OCI-LY1 (cell line): ENCODE results near the gene MCEMP1.

Source experiments
- H2AFZ ChIP-seq: fragments of 200-600 bp; sonication (generic), shearing (Covaris generic); 2 replicates; pipeline ENCODE4 v1.6.0; 2014; ENCODE audit warnings: antibody characterized with exemption, mild to moderate bottlenecking, low read length
- H3F3A ChIP-seq: fragments of 200-600 bp; sonication (generic), shearing (Covaris generic); 2 replicates; pipeline ENCODE4 v1.6.0; 2014; ENCODE audit warnings: mild to moderate bottlenecking, antibody characterized with exemption, low read length, moderate library complexity; ENCODE audit not compliant: insufficient read depth
- H3K27ac ChIP-seq: fragments of 200-600 bp; sonication (generic); 2 replicates; pipeline ENCODE4 v1.5.1; 2014; ENCODE audit warnings: low read length, mixed run types, mild to moderate bottlenecking, low read depth; ENCODE audit not compliant: poor library complexity, severe bottlenecking
- H3K27me3 ChIP-seq: fragments of 200-600 bp; sonication (generic); 2 replicates; pipeline ENCODE4 v1.6.0; 2014; ENCODE audit warnings: antibody characterized with exemption, mild to moderate bottlenecking, low read length, moderate library complexity; ENCODE audit not compliant: insufficient read depth
- H3K36me3 ChIP-seq: fragments of 200-600 bp; sonication (generic); 2 replicates; pipeline ENCODE4 v1.6.1; 2014; ENCODE audit warnings: mild to moderate bottlenecking, antibody characterized with exemption, low read length, moderate library complexity, mixed read lengths; ENCODE audit not compliant: insufficient read depth
- H3K4me1 ChIP-seq: fragments of 200-600 bp; sonication (generic); 2 replicates; pipeline ENCODE4 v1.5.1; 2014; ENCODE audit warnings: mild to moderate bottlenecking, low read length, moderate library complexity; ENCODE audit not compliant: insufficient read depth, severe bottlenecking
- H3K4me2 ChIP-seq: fragments of 200-600 bp; sonication (generic), shearing (Covaris generic); 2 replicates; pipeline ENCODE4 v1.6.1; 2014; ENCODE audit warnings: low read length
- H3K4me3 ChIP-seq: fragments of 200-600 bp; sonication (generic); 2 replicates; pipeline ENCODE4 v1.5.1; 2014; ENCODE audit warnings: low read length, low read depth, mild to moderate bottlenecking, mixed read lengths; ENCODE audit not compliant: poor library complexity, severe bottlenecking
- H3K79me2 ChIP-seq: fragments of 200-600 bp; shearing (Covaris generic); 2 replicates; pipeline ENCODE4 v1.6.1; 2016; ENCODE audit warnings: mixed run types, low read length, mixed read lengths; ENCODE audit not compliant: insufficient read depth
- H3K9ac ChIP-seq: fragments of 200-600 bp; sonication (generic), shearing (Covaris generic); 2 replicates; pipeline ENCODE4 v1.6.1; 2014; ENCODE audit warnings: mild to moderate bottlenecking, low read length, mixed read lengths
- H3K9me2 ChIP-seq: fragments of 200-600 bp; sonication (generic), shearing (Covaris generic); 2 replicates; pipeline ENCODE4 v1.6.1; 2014; ENCODE audit warnings: low read depth, mild to moderate bottlenecking, low read length, mixed read lengths
- H3K9me3 ChIP-seq: fragments of 200-600 bp; shearing (Covaris generic); 2 replicates; pipeline ENCODE4 v1.6.1; 2014; ENCODE audit warnings: low read length, mixed read lengths
- H4K20me1 ChIP-seq: fragments of 200-600 bp; sonication (generic), shearing (Covaris generic); 2 replicates; pipeline ENCODE4 v1.6.0; 2016; ENCODE audit warnings: mild to moderate bottlenecking, low read length; ENCODE audit not compliant: insufficient read depth
- EZH2 ChIP-seq: fragments of 200-600 bp; sonication (generic), shearing (Covaris generic); IDR thresholded peaks from 2 replicates; pipeline ENCODE4 v1.8.0; 2017; ENCODE audit warnings: borderline replicate concordance, mixed run types, mild to moderate bottlenecking, antibody characterized with exemption, low read length, moderate library complexity, mixed read lengths
- TF ChIP-seq, protein P1 (sequence below): fragments of 200-600 bp; sonication (generic), shearing (Covaris generic); IDR thresholded peaks from 2 replicates; pipeline ENCODE4 v1.5.1; 2017; ENCODE audit warnings: mild to moderate bottlenecking, antibody characterized with exemption, low read length, moderate library complexity, mixed read lengths

The MCEMP1 gene

DNA sequence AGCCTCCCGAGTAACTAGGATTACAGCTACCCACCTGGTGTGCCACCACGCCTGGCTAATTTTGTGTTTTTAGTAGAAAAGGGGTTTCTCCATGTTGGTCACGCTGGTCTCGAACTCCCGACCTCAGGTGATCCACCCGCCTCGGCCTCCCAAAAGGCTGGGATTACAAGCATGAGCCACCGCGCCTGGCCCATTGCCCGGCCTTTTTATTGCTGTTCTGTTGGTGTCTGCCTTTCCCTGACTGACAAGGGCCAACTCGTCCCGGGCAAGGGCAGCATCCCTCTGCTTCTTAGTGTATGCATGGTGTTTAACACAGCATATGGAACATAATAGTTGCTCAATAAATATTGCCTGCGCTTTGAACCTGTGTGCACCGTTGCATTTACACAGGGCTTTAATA lies 14.2 kb upstream of the MCEMP1 start:
- Histone ChIP-seq H3K36me3 (no peaks in the 10 kb centered on the region), H4K20me1 (no peaks in the 10 kb centered on the region), H3K9me2 (no peaks in the 10 kb centered on the region), H3K9ac (no peak overlapping the region), H3K4me2 (no peak overlapping the region), H3K4me1 (peaks cover 8% of the 10 kb centered on the region), H3K27ac (no peak overlapping the region), H3K79me2 (no peaks in the 10 kb centered on the region), H3K4me3 (no peak overlapping the region), H3K9me3 (no peaks in the 10 kb centered on the region), H3K27me3 (no peaks in the 10 kb centered on the region; the same call in 1 of the 2 replicates), H2AFZ (no peak overlapping the region), H3F3A (no peaks in the 10 kb centered on the region)
- TF ChIP-seq, protein P1, sequence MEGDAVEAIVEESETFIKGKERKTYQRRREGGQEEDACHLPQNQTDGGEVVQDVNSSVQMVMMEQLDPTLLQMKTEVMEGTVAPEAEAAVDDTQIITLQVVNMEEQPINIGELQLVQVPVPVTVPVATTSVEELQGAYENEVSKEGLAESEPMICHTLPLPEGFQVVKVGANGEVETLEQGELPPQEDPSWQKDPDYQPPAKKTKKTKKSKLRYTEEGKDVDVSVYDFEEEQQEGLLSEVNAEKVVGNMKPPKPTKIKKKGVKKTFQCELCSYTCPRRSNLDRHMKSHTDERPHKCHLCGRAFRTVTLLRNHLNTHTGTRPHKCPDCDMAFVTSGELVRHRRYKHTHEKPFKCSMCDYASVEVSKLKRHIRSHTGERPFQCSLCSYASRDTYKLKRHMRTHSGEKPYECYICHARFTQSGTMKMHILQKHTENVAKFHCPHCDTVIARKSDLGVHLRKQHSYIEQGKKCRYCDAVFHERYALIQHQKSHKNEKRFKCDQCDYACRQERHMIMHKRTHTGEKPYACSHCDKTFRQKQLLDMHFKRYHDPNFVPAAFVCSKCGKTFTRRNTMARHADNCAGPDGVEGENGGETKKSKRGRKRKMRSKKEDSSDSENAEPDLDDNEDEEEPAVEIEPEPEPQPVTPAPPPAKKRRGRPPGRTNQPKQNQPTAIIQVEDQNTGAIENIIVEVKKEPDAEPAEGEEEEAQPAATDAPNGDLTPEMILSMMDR = no peak
- TF ChIP-seq EZH2 = no peak

DNA sequence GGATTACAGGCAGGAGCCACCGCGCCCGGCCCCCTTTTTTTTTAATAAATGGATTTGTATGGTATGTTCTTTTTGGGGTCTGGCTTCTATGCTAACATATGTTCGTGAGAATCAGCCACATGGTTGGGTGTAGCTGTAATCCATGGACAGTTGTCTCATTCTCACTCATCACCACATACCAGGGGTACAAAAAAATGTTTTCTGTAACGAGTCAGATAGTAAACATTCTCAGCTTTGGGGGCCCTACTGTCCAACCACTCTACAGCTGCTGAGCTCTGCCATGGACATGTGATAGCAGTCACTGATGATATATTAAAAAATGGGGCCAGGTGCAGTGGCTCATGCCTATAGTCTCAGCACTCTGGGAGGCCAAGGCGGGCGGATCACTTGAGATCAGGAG lies 13.2 kb upstream of the MCEMP1 start:
- Histone ChIP-seq H3K27ac (no peak overlapping the region), H3F3A (no peaks in the 10 kb centered on the region), H3K9ac (no peak overlapping the region), H3K36me3 (no peaks in the 10 kb centered on the region), H3K4me1 (no peaks in the 10 kb centered on the region), H3K4me2 (no peak overlapping the region), H3K27me3 (no peaks in the 10 kb centered on the region; the same call in 1 of the 2 replicates), H3K4me3 (no peak overlapping the region), H3K79me2 (no peaks in the 10 kb centered on the region), H3K9me3 (no peaks in the 10 kb centered on the region), H2AFZ (no peak overlapping the region), H4K20me1 (no peaks in the 10 kb centered on the region), H3K9me2 (no peaks in the 10 kb centered on the region)
- no peak for TF ChIP-seq EZH2
- TF ChIP-seq, protein P1 = no peak

DNA sequence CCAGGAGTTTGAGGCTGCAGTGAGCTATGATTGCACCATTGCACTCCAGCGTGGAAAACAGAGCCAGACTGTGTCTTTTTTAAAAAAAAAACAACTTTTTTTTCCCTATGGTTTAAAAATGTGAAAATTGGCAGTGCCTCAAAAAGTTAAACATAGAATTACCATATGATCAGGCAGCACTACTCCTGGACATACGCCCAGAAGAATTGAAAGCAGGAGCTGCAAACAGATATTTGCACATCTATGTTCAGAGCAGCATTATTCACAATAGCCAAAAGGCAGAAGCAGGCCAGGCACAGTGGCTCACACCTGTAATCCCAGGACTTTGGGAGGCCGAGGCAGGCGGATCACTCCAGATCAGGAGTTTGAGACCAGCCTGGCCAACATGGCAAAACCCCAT lies 11.8 kb upstream of the MCEMP1 start:
- Histone ChIP-seq H3F3A (no peaks in the 10 kb centered on the region), H3K4me2 (no peak overlapping the region), H3K27ac (no peak overlapping the region), H3K9ac (no peak overlapping the region), H3K79me2 (no peaks in the 10 kb centered on the region), H2AFZ (no peak overlapping the region), H3K4me3 (no peak overlapping the region), H3K27me3 (no peaks in the 10 kb centered on the region; the same call in 1 of the 2 replicates), H3K9me3 (no peaks in the 10 kb centered on the region), H3K36me3 (no peaks in the 10 kb centered on the region), H3K9me2 (no peaks in the 10 kb centered on the region), H3K4me1 (peaks cover under 1% of the 10 kb centered on the region), H4K20me1 (no peaks in the 10 kb centered on the region)
- TF ChIP-seq EZH2 = no peak
- TF ChIP-seq, protein P1 = no peak
